Neural cell (in vitro differentiated cells): Measurements from ENCODE around the gene DERL3. TPM values are rescaled to one million over a fixed set of nuclear protein-coding genes. Genes with fewer than 3 reads are reported as not detected.

Experiments
- H2AFZ ChIP-seq: fragments of 200-600, 300-800 bp; sonication (generic), shearing (Covaris generic); 2 replicates; pipeline ENCODE4 v1.6.0; 2014; ENCODE audit warnings: low read depth, mild to moderate bottlenecking, antibody characterized with exemption, low read length, moderate library complexity
- H3F3A ChIP-seq: fragments of 200-600 bp; shearing (Covaris generic); 2 replicates; pipeline ENCODE4 v1.6.1; 2016; ENCODE audit warnings: mild to moderate bottlenecking, moderate library complexity, mixed read lengths, antibody characterized with exemption, low read length; ENCODE audit not compliant: insufficient read depth, poor library complexity, severe bottlenecking
- H3K27ac ChIP-seq: fragments of 200-600, 300-800 bp; sonication (generic), shearing (Covaris generic); 2 replicates; pipeline ENCODE4 v1.5.1; 2014; ENCODE audit warnings: mild to moderate bottlenecking, low read length, moderate library complexity
- H3K27me3 ChIP-seq: fragments of 300-800, 200-600 bp; sonication (generic), shearing (Covaris generic); 2 replicates; pipeline ENCODE4 v1.6.0; 2014; ENCODE audit warnings: mild to moderate bottlenecking, low read depth, low read length, moderate library complexity; ENCODE audit not compliant: insufficient read depth
- H3K36me3 ChIP-seq: fragments of 300-800, 200-600 bp; sonication (generic), shearing (Covaris generic); 2 replicates; pipeline ENCODE4 v1.5.1; 2014; ENCODE audit warnings: mild to moderate bottlenecking, antibody characterized with exemption, low read length, moderate library complexity; ENCODE audit not compliant: insufficient read depth
- H3K4me2 ChIP-seq: fragments of 300-800, 200-600 bp; sonication (generic), shearing (Covaris generic); 2 replicates; pipeline ENCODE4 v1.6.0; 2014; ENCODE audit warnings: mild to moderate bottlenecking, low read length
- H3K4me3 ChIP-seq: fragments of 300-800, 200-600 bp; sonication (generic), shearing (Covaris generic); 2 replicates; pipeline ENCODE4 v1.5.1; 2014; ENCODE audit warnings: mild to moderate bottlenecking, low read length, moderate library complexity
- H3K79me2 ChIP-seq: fragments of 200-600 bp; shearing (Covaris generic); replicated peaks from 2 replicates; pipeline ENCODE4 v1.6.0; 2014; ENCODE audit warnings: mild to moderate bottlenecking, low read length, moderate library complexity; ENCODE audit not compliant: insufficient read depth
- H3K9ac ChIP-seq: fragments of 300-800, 200-600 bp; sonication (generic), shearing (Covaris generic); 2 replicates; pipeline ENCODE4 v1.6.1; 2016; ENCODE audit warnings: mild to moderate bottlenecking, low read length, mixed read lengths
- H3K9me2 ChIP-seq: fragments of 200-600 bp; shearing (Covaris generic); 2 replicates; pipeline ENCODE4 v1.6.1; 2016; ENCODE audit warnings: mild to moderate bottlenecking, low read length, mixed read lengths; ENCODE audit not compliant: insufficient read depth
- H3K9me3 ChIP-seq: fragments of 200-600, 300-800 bp; sonication (generic), shearing (Covaris generic); 2 replicates; pipeline ENCODE4 v1.6.1; 2016; ENCODE audit warnings: mild to moderate bottlenecking, mixed run types, low read length, moderate library complexity, mixed read lengths
- H4K20me1 ChIP-seq: fragments of 200-600 bp; shearing (Covaris generic); 2 replicates; pipeline ENCODE4 v1.6.1; 2016; ENCODE audit warnings: mild to moderate bottlenecking, mixed run types; ENCODE audit not compliant: insufficient read depth
- EP300 ChIP-seq: fragments of 450-650 bp; conservative IDR thresholded peaks from 2 replicates; pipeline ENCODE4 v1.6.1; 2014; ENCODE audit warnings: antibody characterized with exemption, mild to moderate bottlenecking, moderate library complexity; ENCODE audit not compliant: poor library complexity, severe bottlenecking
- EZH2 ChIP-seq: fragments of 200-600, 300-800 bp; shearing (Covaris generic), sonication (generic); IDR thresholded peaks from 2 replicates; pipeline ENCODE4 v1.6.1; 2014; ENCODE audit warnings: antibody characterized with exemption, low read length, borderline replicate concordance, mild to moderate bottlenecking; ENCODE audit not compliant: insufficient read depth, poor library complexity, severe bottlenecking
- MXI1 ChIP-seq: fragments of 450-650 bp; conservative IDR thresholded peaks from 2 replicates; pipeline ENCODE4 v1.6.1; 2014; ENCODE audit warnings: antibody characterized with exemption, mild to moderate bottlenecking; ENCODE audit not compliant: poor library complexity, severe bottlenecking
- POLR2AphosphoS5 ChIP-seq: IDR thresholded peaks from 2 replicates; pipeline ENCODE4 v1.6.1; 2012
- RAD21 ChIP-seq: fragments of 450-650 bp; conservative IDR thresholded peaks from 2 replicates; pipeline ENCODE4 v1.6.1; 2014; ENCODE audit warnings: antibody characterized with exemption, mild to moderate bottlenecking, moderate library complexity
- SMC3 ChIP-seq: fragments of 450-650 bp; conservative IDR thresholded peaks from 2 replicates; pipeline ENCODE4 v1.6.1; 2014; ENCODE audit warnings: antibody characterized with exemption, mild to moderate bottlenecking, moderate library complexity; ENCODE audit not compliant: poor library complexity
- TAF1 ChIP-seq: IDR thresholded peaks from 2 replicates; pipeline ENCODE4 v1.6.1; 2012; ENCODE audit warnings: low read depth
- polyA plus RNA-seq: library from polyadenylated mRNA; depleted of rRNA; stranded (reverse); fragments of >200 nt; gene quantifications from 2 replicates; pipeline ENCODE4 v1.2.3, GENCODE V29; 2014
- TF ChIP-seq, protein P1 (sequence below): fragments of 450-650 bp; IDR thresholded peaks from 2 replicates; pipeline ENCODE4 v1.5.1; 2014; ENCODE audit warnings: antibody characterized with exemption, mild to moderate bottlenecking, moderate library complexity; ENCODE audit not compliant: poor library complexity, severe bottlenecking
- TF ChIP-seq, protein P2 (sequence below): IDR thresholded peaks from 2 replicates; pipeline ENCODE4 v1.6.1; 2012; ENCODE audit warnings: borderline replicate concordance

The DERL3 gene
- polyA plus RNA-seq, 1 donor from 2014 or later = 0.84 TPM

- H3K36me3 ChIP-seq = no peaks in the 10 kb centered on the region
Measured at GRCh38 chr22:23834793-23835483, 3.9 kb downstream of the DERL3 start.

DNA sequence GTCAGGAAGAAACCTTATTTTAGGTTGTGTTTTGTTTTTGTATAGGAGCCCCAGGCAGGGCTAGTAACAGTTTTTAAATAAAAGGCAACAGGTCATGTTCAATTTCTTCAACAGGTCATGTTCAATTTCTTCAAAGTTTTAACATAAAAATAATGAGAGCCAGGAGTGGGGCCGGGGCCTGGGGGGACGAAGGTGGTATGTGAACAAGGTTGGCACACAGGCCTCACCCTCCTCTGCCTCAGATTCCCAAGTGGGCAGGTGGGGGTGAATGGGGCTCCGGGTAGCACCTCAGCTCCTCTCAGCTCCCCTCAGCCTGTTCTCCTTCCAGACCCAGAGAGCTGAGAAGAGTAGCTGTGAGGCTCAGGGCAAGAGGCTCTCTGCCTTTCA is 4.4 kb downstream of the DERL3 start:
- no peaks in the 10 kb centered on the region for H3K36me3 ChIP-seq
- H3K9me2 ChIP-seq = no peaks in the 10 kb centered on the region
- no peaks in the 10 kb centered on the region for H3F3A ChIP-seq
- H2AFZ ChIP-seq = no peak overlapping the region
- no peak overlapping the region for H3K9ac ChIP-seq
- H3K4me2 ChIP-seq = no peak overlapping the region
- no peak for TF ChIP-seq POLR2AphosphoS5
- H4K20me1 ChIP-seq = no peaks in the 10 kb centered on the region
- H3K9me3 ChIP-seq = no peaks in the 10 kb centered on the region
- H3K4me3 ChIP-seq = no peak overlapping the region
- H3K27ac ChIP-seq = no peak overlapping the region
- no peaks in the 10 kb centered on the region for H3K27me3 ChIP-seq
- H3K79me2 ChIP-seq = peaks cover 12% of the 10 kb centered on the region

More at GRCh38 chr22:23834793-23835483, 3.9 kb downstream of the DERL3 start:
- Histone ChIP-seq H3K4me2 (no peak overlapping the region), H3F3A (no peaks in the 10 kb centered on the region), H3K4me3 (no peak overlapping the region), H4K20me1 (no peaks in the 10 kb centered on the region), H3K27me3 (no peaks in the 10 kb centered on the region), H3K9ac (no peak overlapping the region), H3K9me2 (no peaks in the 10 kb centered on the region), H3K79me2 (peaks cover 11% of the 10 kb centered on the region), H3K27ac (no peak overlapping the region), H2AFZ (no peak overlapping the region), H3K9me3 (no peaks in the 10 kb centered on the region)
- TF ChIP-seq, protein P1, sequence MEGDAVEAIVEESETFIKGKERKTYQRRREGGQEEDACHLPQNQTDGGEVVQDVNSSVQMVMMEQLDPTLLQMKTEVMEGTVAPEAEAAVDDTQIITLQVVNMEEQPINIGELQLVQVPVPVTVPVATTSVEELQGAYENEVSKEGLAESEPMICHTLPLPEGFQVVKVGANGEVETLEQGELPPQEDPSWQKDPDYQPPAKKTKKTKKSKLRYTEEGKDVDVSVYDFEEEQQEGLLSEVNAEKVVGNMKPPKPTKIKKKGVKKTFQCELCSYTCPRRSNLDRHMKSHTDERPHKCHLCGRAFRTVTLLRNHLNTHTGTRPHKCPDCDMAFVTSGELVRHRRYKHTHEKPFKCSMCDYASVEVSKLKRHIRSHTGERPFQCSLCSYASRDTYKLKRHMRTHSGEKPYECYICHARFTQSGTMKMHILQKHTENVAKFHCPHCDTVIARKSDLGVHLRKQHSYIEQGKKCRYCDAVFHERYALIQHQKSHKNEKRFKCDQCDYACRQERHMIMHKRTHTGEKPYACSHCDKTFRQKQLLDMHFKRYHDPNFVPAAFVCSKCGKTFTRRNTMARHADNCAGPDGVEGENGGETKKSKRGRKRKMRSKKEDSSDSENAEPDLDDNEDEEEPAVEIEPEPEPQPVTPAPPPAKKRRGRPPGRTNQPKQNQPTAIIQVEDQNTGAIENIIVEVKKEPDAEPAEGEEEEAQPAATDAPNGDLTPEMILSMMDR = no peak
- no peak for TF ChIP-seq MXI1
- TF ChIP-seq TAF1 = no peak
- TF ChIP-seq EP300 = no peak
- no peak for TF ChIP-seq SMC3
- TF ChIP-seq, protein P2, sequence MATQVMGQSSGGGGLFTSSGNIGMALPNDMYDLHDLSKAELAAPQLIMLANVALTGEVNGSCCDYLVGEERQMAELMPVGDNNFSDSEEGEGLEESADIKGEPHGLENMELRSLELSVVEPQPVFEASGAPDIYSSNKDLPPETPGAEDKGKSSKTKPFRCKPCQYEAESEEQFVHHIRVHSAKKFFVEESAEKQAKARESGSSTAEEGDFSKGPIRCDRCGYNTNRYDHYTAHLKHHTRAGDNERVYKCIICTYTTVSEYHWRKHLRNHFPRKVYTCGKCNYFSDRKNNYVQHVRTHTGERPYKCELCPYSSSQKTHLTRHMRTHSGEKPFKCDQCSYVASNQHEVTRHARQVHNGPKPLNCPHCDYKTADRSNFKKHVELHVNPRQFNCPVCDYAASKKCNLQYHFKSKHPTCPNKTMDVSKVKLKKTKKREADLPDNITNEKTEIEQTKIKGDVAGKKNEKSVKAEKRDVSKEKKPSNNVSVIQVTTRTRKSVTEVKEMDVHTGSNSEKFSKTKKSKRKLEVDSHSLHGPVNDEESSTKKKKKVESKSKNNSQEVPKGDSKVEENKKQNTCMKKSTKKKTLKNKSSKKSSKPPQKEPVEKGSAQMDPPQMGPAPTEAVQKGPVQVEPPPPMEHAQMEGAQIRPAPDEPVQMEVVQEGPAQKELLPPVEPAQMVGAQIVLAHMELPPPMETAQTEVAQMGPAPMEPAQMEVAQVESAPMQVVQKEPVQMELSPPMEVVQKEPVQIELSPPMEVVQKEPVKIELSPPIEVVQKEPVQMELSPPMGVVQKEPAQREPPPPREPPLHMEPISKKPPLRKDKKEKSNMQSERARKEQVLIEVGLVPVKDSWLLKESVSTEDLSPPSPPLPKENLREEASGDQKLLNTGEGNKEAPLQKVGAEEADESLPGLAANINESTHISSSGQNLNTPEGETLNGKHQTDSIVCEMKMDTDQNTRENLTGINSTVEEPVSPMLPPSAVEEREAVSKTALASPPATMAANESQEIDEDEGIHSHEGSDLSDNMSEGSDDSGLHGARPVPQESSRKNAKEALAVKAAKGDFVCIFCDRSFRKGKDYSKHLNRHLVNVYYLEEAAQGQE = no peak
- no peak for TF ChIP-seq RAD21
- TF ChIP-seq POLR2AphosphoS5 = no peak
- TF ChIP-seq EZH2 = no peak
